IMR-90 (cell line): ENCODE data around the gene TIAM2. TPM values are rescaled to one million over a fixed set of nuclear protein-coding genes. Genes with fewer than 3 reads are reported as not detected.

Experiments
- ATAC-seq: fragments of 200-7000 bp; cut with Tn5 transposase; 2 replicates; pipeline ENCODE4 v1.9.1; 2020; ENCODE audit warnings: low read depth, mild to moderate bottlenecking, moderate library complexity
- BruUV-seq: library from RNA; stranded (reverse); fragments of 400-500 nt; replicated peaks from 2 replicates; lab custom pipeline; 2021; lab: Mats Ljungman, UMichigan
- CTCF ChIA-PET: fragments of 300-600 bp; formaldehyde crosslinking; extraction: SDS; loops from one replicate; lab custom pipeline; 2021; ENCODE audit warnings: antibody characterized with exemption; lab: Yijun Ruan, JAX
- POLR2A ChIA-PET: fragments of 300-600 bp; sonication (Branson Sonifier 250); formaldehyde crosslinking; loops from one replicate; lab custom pipeline; 2022; ENCODE audit warnings: antibody characterized with exemption; ENCODE audit not compliant: unreplicated experiment; lab: Charles Lee
- DNase-seq: peaks from one replicate; pipeline ENCODE4 v3.0.0; 2013
- H2AFZ ChIP-seq: replicated peaks from 2 replicates; pipeline ENCODE3; 2013; ENCODE audit warnings: low read length, mild to moderate bottlenecking; ENCODE audit not compliant: poor library complexity
- H2AK5ac ChIP-seq: 2 replicates; pipeline ENCODE4 v1.6.1; 2013; ENCODE audit warnings: low read depth, low read length, inconsistent platforms
- H2AK9ac ChIP-seq: replicated peaks from 2 replicates; pipeline ENCODE3; 2013; ENCODE audit warnings: mild to moderate bottlenecking, low read depth, low read length, moderate library complexity; ENCODE audit not compliant: poor library complexity
- H2BK120ac ChIP-seq: 2 replicates; pipeline ENCODE4 v1.6.1; 2013; ENCODE audit warnings: low read depth, low read length, inconsistent platforms
- H2BK15ac ChIP-seq: 3 replicates; pipeline ENCODE4 v1.6.1; 2013; ENCODE audit warnings: low read depth, low read length, inconsistent platforms
- H2BK20ac ChIP-seq: 2 replicates; pipeline ENCODE4 v1.6.1; 2013; ENCODE audit warnings: low read depth, mild to moderate bottlenecking, inconsistent platforms, low read length, moderate library complexity
- H2BK5ac ChIP-seq: 2 replicates; pipeline ENCODE4 v1.6.1; 2013; ENCODE audit warnings: mild to moderate bottlenecking, low read depth, low read length, inconsistent platforms; ENCODE audit not compliant: poor library complexity, severe bottlenecking
- H3K14ac ChIP-seq: replicated peaks from 2 replicates; pipeline ENCODE4 v1.6.1; 2013; ENCODE audit warnings: low read depth, low read length, inconsistent platforms
- H3K18ac ChIP-seq: 2 replicates; pipeline ENCODE4 v1.6.1; 2013; ENCODE audit warnings: low read depth, low read length, control low read depth
- H3K23ac ChIP-seq: 2 replicates; pipeline ENCODE4 v1.6.1; 2013; ENCODE audit warnings: low read depth, low read length, inconsistent platforms
- H3K27ac ChIP-seq: 2 replicates; pipeline ENCODE4 v1.5.1; 2013; ENCODE audit warnings: mild to moderate bottlenecking, control low read depth, low read length; ENCODE audit not compliant: insufficient read depth
- H3K27me3 ChIP-seq: 2 replicates; pipeline ENCODE4 v1.6.1; 2013; ENCODE audit warnings: low read length; ENCODE audit not compliant: control insufficient read depth, insufficient read depth
- H3K36me3 ChIP-seq: 2 replicates; pipeline ENCODE4 v1.6.1; 2013; ENCODE audit warnings: low read length, mixed read lengths; ENCODE audit not compliant: control insufficient read depth, insufficient read depth
- H3K4ac ChIP-seq: 2 replicates; pipeline ENCODE4 v1.6.1; 2013; ENCODE audit warnings: low read depth, low read length, inconsistent platforms
- H3K4me1 ChIP-seq: 2 replicates; pipeline ENCODE4 v1.6.1; 2013; ENCODE audit warnings: low read length, mixed read lengths; ENCODE audit not compliant: control insufficient read depth, insufficient read depth
- H3K4me2 ChIP-seq: 2 replicates; pipeline ENCODE4 v1.6.1; 2013; ENCODE audit warnings: low read depth, mild to moderate bottlenecking, control low read depth, low read length, moderate library complexity
- H3K4me3 ChIP-seq: 2 replicates; pipeline ENCODE4 v1.5.1; 2013; ENCODE audit warnings: low read depth, mild to moderate bottlenecking, control low read depth, low read length, moderate library complexity; ENCODE audit not compliant: insufficient read depth
- H3K56ac ChIP-seq: 2 replicates; pipeline ENCODE4 v1.6.1; 2013; ENCODE audit warnings: low read length, inconsistent platforms; ENCODE audit not compliant: insufficient read depth; ENCODE audit errors: extremely low read depth
- H3K79me1 ChIP-seq, 2 experiments: 2 replicates each; pipeline ENCODE4 v1.6.1; 2013; ENCODE audit warnings: low read length in 2 of 2, inconsistent platforms in 1 of 2, low read depth in 1 of 2
- H3K9ac ChIP-seq: 2 replicates; pipeline ENCODE4 v1.6.1; 2013; ENCODE audit warnings: low read depth, low read length, control low read depth
- H3K9me1 ChIP-seq: 2 replicates; pipeline ENCODE4 v1.6.1; 2013; ENCODE audit warnings: low read length, inconsistent platforms; ENCODE audit not compliant: insufficient read depth
- H3K9me3 ChIP-seq: 2 replicates; pipeline ENCODE4 v1.6.1; 2013; ENCODE audit warnings: low read length; ENCODE audit not compliant: control insufficient read depth, insufficient read depth
- H4K20me1 ChIP-seq: 2 replicates; pipeline ENCODE4 v1.6.1; 2013; ENCODE audit warnings: low read length, inconsistent platforms; ENCODE audit not compliant: insufficient read depth
- H4K5ac ChIP-seq: 2 replicates; pipeline ENCODE4 v1.6.1; 2013; ENCODE audit warnings: mild to moderate bottlenecking, low read depth, low read length, control low read depth
- H4K8ac ChIP-seq, 2 experiments: 2 replicates each; pipeline ENCODE4 v1.6.1; 2013; ENCODE audit warnings: low read depth in 2 of 2, low read length in 2 of 2, control low read depth in 1 of 2, inconsistent platforms in 1 of 2
- H4K91ac ChIP-seq: 2 replicates; pipeline ENCODE4 v1.6.1; 2013; ENCODE audit warnings: low read depth, low read length, inconsistent platforms; ENCODE audit not compliant: insufficient read depth
- POLR2A ChIP-seq: IDR thresholded peaks from 2 replicates; pipeline ENCODE4 v1.6.1; 2012; ENCODE audit warnings: mild to moderate bottlenecking, low read depth, low read length
- RAD21 ChIP-seq: IDR thresholded peaks from 2 replicates; pipeline ENCODE4 v1.6.1; 2012; ENCODE audit warnings: low read length, improper control_type of control experiment
- RFX5 ChIP-seq: IDR thresholded peaks from 2 replicates; pipeline ENCODE4 v1.8.0; 2012; ENCODE audit warnings: low read depth, mild to moderate bottlenecking, low read length, moderate library complexity
- SMC3 ChIP-seq: fragments of 150-350 bp; IDR thresholded peaks from 2 replicates; pipeline ENCODE4 v1.6.1; 2016; ENCODE audit warnings: low read depth, mild to moderate bottlenecking, antibody characterized with exemption, low read length, moderate library complexity
- WGBS, 2 experiments: methylation state at CpG; one replicate each; pipeline versions ENCODE4 v1.1.5 to v1.1.7; 2013; ENCODE audit warnings: missing lambda C conversion rate in 2 of 2; ENCODE audit not compliant: insufficient read length in 1 of 2; ENCODE audit errors: extremely low coverage in 2 of 2; 5-methylcytosine and 5-hydroxymethylcytosine counted together
- dilution Hi-C: fragments of 300-500 bp; cut with HindIII; formaldehyde crosslinking; loops from one replicate; pipeline ENCODE4 v1.14.3; 2018; ENCODE audit warnings: low sequenced_read_pairs; ENCODE audit not compliant: unreplicated experiment
- in situ Hi-C: fragments of 300-500 bp; cut with MboI; formaldehyde crosslinking; loops from 3 replicates; pipeline ENCODE4 v1.14.3; 2019; ENCODE audit warnings: low sequenced_read_pairs, inconsistent platforms, mixed read lengths
- intact Hi-C: fragments of 100-400 bp; cut with micrococcal nuclease; formaldehyde crosslinking; loops from 2 replicates; pipeline ENCODE4 v1.10.0; 2022
- polyA plus RNA-seq, 3 experiments: library from polyadenylated mRNA; depleted of rRNA; stranded (reverse); fragments of >200 nt; gene quantifications; 2 replicates each; pipeline ENCODE4 v1.2.3, GENCODE V29; 2012; ENCODE audit warnings: low replicate concordance in 1 of 3
- total RNA-seq: library from RNA; depleted of rRNA; stranded (reverse); fragments of >200 nt; gene quantifications from 2 replicates; pipeline ENCODE4 v1.2.3, GENCODE V29; 2012

Gene TIAM2
- total and polyA plus RNA-seq, 2 of the 4 experiments (the other 2 are of a cell fraction), result 3.1 to 4.7 TPM

DNA sequence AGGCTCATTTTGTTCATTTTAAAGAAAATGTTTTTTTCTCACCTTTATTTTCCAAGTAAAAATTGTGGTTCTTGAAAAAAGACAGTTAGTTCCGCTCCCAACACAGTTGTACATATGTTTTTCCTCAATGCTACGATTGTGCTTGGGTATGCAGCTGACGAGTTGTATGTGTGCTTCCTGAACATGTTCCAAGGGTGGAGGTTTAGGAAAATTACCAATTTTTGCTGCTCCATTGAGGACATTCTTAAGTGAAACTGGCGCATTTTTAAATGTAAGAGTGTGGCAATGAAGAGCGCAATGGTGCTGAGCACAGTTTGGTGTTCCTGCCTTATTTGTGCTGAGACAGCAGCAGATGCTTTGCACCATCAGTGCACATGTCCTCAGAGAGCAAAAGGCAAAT, 198.4 kb downstream of the TIAM2 start:
- H2BK120ac ChIP-seq, result no peak overlapping the region
- H2AK5ac ChIP-seq, result peak overlapping the region; percentile 43; the same call in 1 of the 2 replicates
- H3K27me3 ChIP-seq, result no peaks in the 10 kb centered on the region
- 93% methylated on average over 4 of the region's 5 CpGs; no CpG with 5 or more reads in 1 of the 2 experiments for WGBS, 2 experiments
- no peak overlapping the region for H3K18ac ChIP-seq
- CTCF ChIA-PET, result no interaction called here
- POLR2A ChIA-PET, result no interaction called here
- intact Hi-C loops, result no loop called here
- no peaks in the 10 kb centered on the region for H4K20me1 ChIP-seq
- no peak for TF ChIP-seq RFX5
- no peak for TF ChIP-seq RAD21
- TF ChIP-seq SMC3, result no peak
- no peak for TF ChIP-seq POLR2A
- DNase-seq, result no peak
- no peaks in the 10 kb centered on the region; a peak in 1 of 4 replicates for H3K79me1 ChIP-seq
- H3K23ac ChIP-seq, result no peak overlapping the region
- H3K4me3 ChIP-seq, result no peak overlapping the region
- H4K8ac ChIP-seq, result no peak overlapping the region
- in situ Hi-C loops, result no loop called here
- H3K4me2 ChIP-seq, result no peak overlapping the region
- no peak overlapping the region for H4K5ac ChIP-seq
- no peak overlapping the region for H2BK5ac ChIP-seq
- no peak overlapping the region for H3K4ac ChIP-seq
- dilution Hi-C loops, result no loop called here
- H2BK20ac ChIP-seq, result no peak overlapping the region
- no peak overlapping the region for H2BK15ac ChIP-seq
- no peak overlapping the region for H4K91ac ChIP-seq
- no peak overlapping the region for H3K14ac ChIP-seq
- no peak overlapping the region for H3K56ac ChIP-seq
- no peaks in the 10 kb centered on the region for H3K9me3 ChIP-seq
- no peaks in the 10 kb centered on the region for H3K36me3 ChIP-seq
- H3K9ac ChIP-seq, result no peak overlapping the region
- no peak overlapping the region for H3K27ac ChIP-seq
- no TSS peak for BruUV-seq
- H3K9me1 ChIP-seq, result peaks cover 7% of the 10 kb centered on the region; the same call in 1 of the 2 replicates
- peaks cover 4% of the 10 kb centered on the region for H3K4me1 ChIP-seq
- no peak overlapping the region for H2AK9ac ChIP-seq
- H2AFZ ChIP-seq, result no peak overlapping the region
- no peak for ATAC-seq
